ENCODE data around the gene TSTD1. TPM values are rescaled to one million over a fixed set of nuclear protein-coding genes. Genes with fewer than 3 reads are reported as not detected.

TSTD1 gene, protein sequence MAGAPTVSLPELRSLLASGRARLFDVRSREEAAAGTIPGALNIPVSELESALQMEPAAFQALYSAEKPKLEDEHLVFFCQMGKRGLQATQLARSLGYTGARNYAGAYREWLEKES
- total RNA-seq, result 69.8 and 70.2 TPM in 2 replicates

DNA sequence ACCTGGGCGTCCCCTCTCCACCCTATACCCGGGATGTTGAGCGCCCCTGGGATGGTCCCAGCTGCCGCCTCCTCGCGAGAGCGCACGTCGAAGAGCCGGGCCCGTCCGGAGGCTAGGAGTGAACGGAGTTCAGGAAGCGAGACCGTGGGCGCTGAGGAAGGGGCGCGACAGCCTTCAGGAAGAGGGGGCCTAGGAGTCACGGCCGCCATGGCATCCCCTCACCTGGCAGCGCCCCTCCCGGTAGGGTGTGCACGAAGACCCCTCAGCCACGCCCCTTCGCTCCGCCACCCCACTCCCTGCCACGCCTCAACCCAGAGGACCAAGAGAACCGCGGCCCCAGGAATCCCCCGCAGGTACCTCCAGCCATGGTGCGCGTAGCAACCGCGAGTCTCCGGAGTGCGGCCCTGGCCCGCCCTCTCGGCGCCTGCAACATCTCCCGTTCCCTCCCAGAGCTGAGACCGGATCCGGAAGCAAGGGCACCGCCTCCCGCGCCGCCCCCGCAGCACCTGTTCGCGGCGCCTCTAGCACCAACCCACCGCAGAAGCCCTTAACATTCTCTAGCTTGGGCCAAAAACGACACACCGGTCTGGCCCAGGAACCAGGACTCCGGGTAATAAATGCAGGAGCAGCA lies at the start of gene TSTD1:
Gene TSTD1, minus strand, starts transcription at position 442 of the 631 bp plus-strand sequence. Its CDS starts 75 bp downstream, at position 367.
- TF ChIP-seq, protein P1, sequence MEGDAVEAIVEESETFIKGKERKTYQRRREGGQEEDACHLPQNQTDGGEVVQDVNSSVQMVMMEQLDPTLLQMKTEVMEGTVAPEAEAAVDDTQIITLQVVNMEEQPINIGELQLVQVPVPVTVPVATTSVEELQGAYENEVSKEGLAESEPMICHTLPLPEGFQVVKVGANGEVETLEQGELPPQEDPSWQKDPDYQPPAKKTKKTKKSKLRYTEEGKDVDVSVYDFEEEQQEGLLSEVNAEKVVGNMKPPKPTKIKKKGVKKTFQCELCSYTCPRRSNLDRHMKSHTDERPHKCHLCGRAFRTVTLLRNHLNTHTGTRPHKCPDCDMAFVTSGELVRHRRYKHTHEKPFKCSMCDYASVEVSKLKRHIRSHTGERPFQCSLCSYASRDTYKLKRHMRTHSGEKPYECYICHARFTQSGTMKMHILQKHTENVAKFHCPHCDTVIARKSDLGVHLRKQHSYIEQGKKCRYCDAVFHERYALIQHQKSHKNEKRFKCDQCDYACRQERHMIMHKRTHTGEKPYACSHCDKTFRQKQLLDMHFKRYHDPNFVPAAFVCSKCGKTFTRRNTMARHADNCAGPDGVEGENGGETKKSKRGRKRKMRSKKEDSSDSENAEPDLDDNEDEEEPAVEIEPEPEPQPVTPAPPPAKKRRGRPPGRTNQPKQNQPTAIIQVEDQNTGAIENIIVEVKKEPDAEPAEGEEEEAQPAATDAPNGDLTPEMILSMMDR (IDR thresholded peaks at IDR 0.05), result no peak
- intact Hi-C loops (cut with micrococcal nuclease), result loop anchor here (1.0 kb wide), 3 partner anchors 8 to 41 kb away; partner anchors contain the start of gene F11R
- DNase-seq (peak; percentile 80), ATAC-seq (ENCODE audit: low read depth) (peak; percentile 84)
- Mint-ChIP-seq H3K36me3 (ENCODE audit: low read depth) (peaks cover 47% of the 10 kb centered on the region), H3K4me1 (peaks cover 53% of the 10 kb centered on the region), H3K27me3 (no peaks in the 10 kb centered on the region), H3K9me3 (no peaks in the 10 kb centered on the region), H3K27ac (peak within 1 kb of the TSS; percentile 95), H3K4me3 (peak within 1 kb of the TSS; percentile 91)
- ChIA-PET CTCF (interaction anchor here (1.4 to 4.6 kb wide), 6 partner anchors 18 to 87 kb away, joined by 3 to 31 read pairs (median 6); partner anchors contain the start of genes ARHGAP30, F11R and KLHDC9), POLR2A (interaction anchor here (0.5 to 5.3 kb wide), 22 partner anchors 8 to 527 kb away, joined by 3 to 41 read pairs (median 4); partner anchors contain the start of genes ARHGAP30, DEDD, F11R and KLHDC9)

DNA sequence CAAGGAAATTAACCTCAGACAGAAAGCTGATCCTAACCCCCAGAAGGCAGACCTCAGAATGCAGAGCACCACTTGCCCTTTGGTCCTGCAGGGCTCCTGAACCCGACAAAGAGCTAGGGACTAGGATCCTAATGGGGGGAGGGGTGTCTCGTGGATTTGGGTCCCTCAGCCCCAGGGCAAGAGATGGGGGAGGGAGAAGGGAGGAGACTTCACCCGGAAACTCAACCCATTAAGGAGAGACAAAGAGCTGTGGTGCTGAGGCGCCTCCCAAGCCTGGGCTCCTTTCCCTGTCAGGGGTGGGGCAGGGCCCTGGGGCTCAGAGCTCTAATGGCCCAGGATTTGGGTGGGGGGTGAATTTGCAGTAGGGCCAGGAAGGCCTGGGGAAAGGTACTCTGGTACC lies 47.7 kb upstream of the TSTD1 start:
- ATAC-seq (ENCODE audit: low read depth), result no peak
- no peak overlapping the region for H3K27ac Mint-ChIP-seq
- no peaks in the 10 kb centered on the region for H3K36me3 Mint-ChIP-seq (ENCODE audit: low read depth)
- intact Hi-C loops (cut with micrococcal nuclease), result no loop called here
- TF ChIP-seq, protein P1 (IDR thresholded peaks at IDR 0.05), result no peak
- H3K4me3 Mint-ChIP-seq, result no peak overlapping the region
- ChIA-PET POLR2A (interaction anchor here (1.0 kb wide), 1 partner anchor 11 kb away, joined by 3 read pairs; the partner anchor contains the start of gene KLHDC9), CTCF (no interaction called here)
- DNase-seq, result no peak
- H3K27me3 Mint-ChIP-seq, result peaks cover 2% of the 10 kb centered on the region
- no peaks in the 10 kb centered on the region for H3K4me1 Mint-ChIP-seq
- no peaks in the 10 kb centered on the region for H3K9me3 Mint-ChIP-seq

DNA sequence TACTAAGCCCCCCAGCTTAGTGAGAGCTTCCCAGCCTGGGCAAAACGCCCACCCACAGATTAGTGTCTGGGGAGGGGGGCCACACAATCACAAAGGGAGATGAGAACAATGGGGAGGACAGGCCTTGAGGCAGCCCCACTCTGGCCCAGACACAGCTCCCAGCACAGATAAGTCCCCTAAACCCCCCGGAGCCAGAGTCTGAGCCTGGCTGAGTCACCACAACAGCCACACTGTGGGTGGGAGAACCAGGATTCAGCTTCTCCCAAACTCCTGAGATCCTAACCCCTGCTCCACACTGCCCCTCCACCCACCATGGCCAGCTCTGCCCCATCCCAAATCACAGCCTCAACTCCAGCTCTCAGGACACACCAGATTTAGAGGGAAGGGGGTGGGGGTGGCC lies 46.4 kb upstream of the TSTD1 start:
- H3K9me3 Mint-ChIP-seq, result no peaks in the 10 kb centered on the region
- H3K27ac Mint-ChIP-seq, result no peak overlapping the region
- ChIA-PET POLR2A (interaction anchor here (0.6 to 0.7 kb wide), 2 partner anchors 11 to 37 kb away, joined by 4 to 5 read pairs; no protein-coding TSS in a partner anchor), CTCF (no interaction called here)
- no peak for DNase-seq
- no peak for ATAC-seq (ENCODE audit: low read depth)
- H3K4me1 Mint-ChIP-seq, result no peaks in the 10 kb centered on the region
- TF ChIP-seq, protein P1 (IDR thresholded peaks at IDR 0.05), result no peak
- intact Hi-C loops (cut with micrococcal nuclease), result no loop called here
- no peaks in the 10 kb centered on the region for H3K36me3 Mint-ChIP-seq (ENCODE audit: low read depth)
- H3K27me3 Mint-ChIP-seq, result peaks cover 2% of the 10 kb centered on the region
- no peak overlapping the region for H3K4me3 Mint-ChIP-seq

DNA sequence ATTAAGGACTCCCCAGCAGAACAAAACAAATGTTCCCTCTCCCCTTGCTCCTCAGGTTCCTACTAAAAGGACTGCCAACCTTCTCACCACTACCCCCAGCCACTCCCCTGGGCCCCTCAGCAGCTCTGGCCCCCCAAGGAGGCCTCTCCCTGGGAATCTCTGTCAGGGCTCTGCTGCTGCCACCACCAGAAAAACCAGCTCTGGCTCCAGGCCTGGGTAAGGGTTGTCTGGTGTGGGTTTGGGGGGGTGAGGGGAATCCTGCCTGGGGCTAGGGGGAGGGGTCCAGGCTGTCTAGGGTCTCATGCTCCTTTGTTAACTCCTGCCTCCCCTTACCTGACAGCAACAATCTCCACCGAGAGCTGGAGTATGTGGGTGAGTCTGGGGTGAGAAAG lies 45.8 kb upstream of the TSTD1 start:
- ChIA-PET CTCF (no interaction called here), POLR2A (interaction anchor here (0.6 kb wide), 1 partner anchor 221 kb away, joined by 6 read pairs; no protein-coding TSS in a partner anchor)
- intact Hi-C loops (cut with micrococcal nuclease), result no loop called here
- Mint-ChIP-seq H3K4me3 (no peak overlapping the region), H3K27me3 (peaks cover 2% of the 10 kb centered on the region), H3K27ac (no peak overlapping the region), H3K9me3 (no peaks in the 10 kb centered on the region), H3K4me1 (no peaks in the 10 kb centered on the region), H3K36me3 (ENCODE audit: low read depth) (no peaks in the 10 kb centered on the region)
- no peak for ATAC-seq (ENCODE audit: low read depth)
- DNase-seq, result no peak
- TF ChIP-seq, protein P1 (IDR thresholded peaks at IDR 0.05), result no peak

Data from activated B cell treated with CpG ODN at 0.5 μM for 24 hours (primary cell).